Liver (tissue), 9 donors: ENCODE data around the gene HTR7. TPM values are rescaled to one million over a fixed set of nuclear protein-coding genes. Genes with fewer than 3 reads are reported as not detected.

Source experiments
- DNase-seq: peaks from one replicate; pipeline ENCODE4 v3.0.0-alpha.2; 2017; ENCODE audit warnings: low spot score
- H3K27ac ChIP-seq, 2 donors: one replicate each; pipeline ENCODE4 v1.7.0; 2013; ENCODE audit warnings: inconsistent platforms in 2 of 2, low read length in 2 of 2, control low read depth in 1 of 2, low read depth in 1 of 2, mild to moderate bottlenecking in 1 of 2
- H3K27me3 ChIP-seq, 4 donors: one replicate each; pipeline versions ENCODE4 v1.6.1 to v1.7.0; 2013; ENCODE audit warnings: low read length in 3 of 4, inconsistent platforms in 1 of 4, mild to moderate bottlenecking in 1 of 4, moderate library complexity in 1 of 4; ENCODE audit not compliant: control insufficient read depth in 4 of 4, insufficient read depth in 4 of 4
- H3K36me3 ChIP-seq, 4 donors: one replicate each; pipeline versions ENCODE4 v1.6.1 to v1.7.0; 2013; ENCODE audit warnings: low read length in 3 of 4, mild to moderate bottlenecking in 3 of 4, low read depth in 1 of 4, moderate library complexity in 1 of 4; ENCODE audit not compliant: control insufficient read depth in 4 of 4, insufficient read depth in 3 of 4
- H3K4me1 ChIP-seq, 4 donors: one replicate each; pipeline versions ENCODE4 v1.6.1 to v1.7.0; 2013; ENCODE audit warnings: low read length in 3 of 4, mild to moderate bottlenecking in 3 of 4, moderate library complexity in 1 of 4; ENCODE audit not compliant: control insufficient read depth in 4 of 4, insufficient read depth in 4 of 4
- H3K4me3 ChIP-seq, 3 donors: one replicate each; pipeline versions ENCODE4 v1.6.1 to v1.7.0; 2013; ENCODE audit warnings: low read length in 3 of 3, control low read depth in 1 of 3, low read depth in 1 of 3, mild to moderate bottlenecking in 1 of 3
- H3K9ac ChIP-seq, 2 donors: one replicate each; pipeline ENCODE4 v1.7.0; 2013; ENCODE audit warnings: low read length in 2 of 2, mild to moderate bottlenecking in 2 of 2, moderate library complexity in 2 of 2, control low read depth in 1 of 2, low read depth in 1 of 2
- H3K9me3 ChIP-seq, 4 donors: one replicate each; pipeline versions ENCODE4 v1.6.1 to v1.7.0; 2013; ENCODE audit warnings: low read length in 3 of 4; ENCODE audit not compliant: control insufficient read depth in 4 of 4
- EGR1 ChIP-seq, 2 donors: IDR thresholded peaks; 2 replicates each; pipeline ENCODE4 v1.6.1; 2016 to 2018; ENCODE audit warnings: antibody characterized with exemption in 2 of 2, low read depth in 2 of 2
- FOXA2 ChIP-seq: IDR thresholded peaks from 2 replicates; pipeline ENCODE4 v1.6.1; 2016; ENCODE audit warnings: antibody characterized with exemption
- GABPA ChIP-seq, 2 donors: IDR thresholded peaks in 1 of 2; conservative IDR thresholded peaks in 1 of 2; 2 replicates each; pipeline ENCODE4 v1.6.1; 2016; ENCODE audit warnings: antibody characterized with exemption in 2 of 2, mild to moderate bottlenecking in 1 of 2, moderate library complexity in 1 of 2
- HNF4A ChIP-seq, 2 donors: conservative IDR thresholded peaks; 2 replicates each; pipeline ENCODE4 v1.6.1; 2016; ENCODE audit warnings: antibody characterized with exemption in 2 of 2, mild to moderate bottlenecking in 2 of 2
- MAX ChIP-seq: IDR thresholded peaks from 2 replicates; pipeline ENCODE4 v1.6.1; 2016; ENCODE audit warnings: antibody characterized with exemption
- NR2F2 ChIP-seq: IDR thresholded peaks from 2 replicates; pipeline ENCODE4 v1.6.1; 2016; ENCODE audit warnings: antibody characterized with exemption
- REST ChIP-seq: IDR thresholded peaks from 2 replicates; pipeline ENCODE4 v1.6.1; 2016; ENCODE audit warnings: antibody characterized with exemption, mild to moderate bottlenecking
- RXRA ChIP-seq, 2 donors: IDR thresholded peaks; 2 replicates each; pipeline ENCODE4 v1.6.1; 2017 to 2018; ENCODE audit warnings: antibody characterized with exemption in 2 of 2, mild to moderate bottlenecking in 1 of 2
- SP1 ChIP-seq: IDR thresholded peaks from 2 replicates; pipeline ENCODE4 v1.6.1; 2018; ENCODE audit warnings: antibody characterized with exemption, mild to moderate bottlenecking
- TAF1 ChIP-seq: conservative IDR thresholded peaks from 2 replicates; pipeline ENCODE4 v1.6.1; 2016; ENCODE audit warnings: antibody characterized with exemption, mild to moderate bottlenecking
- WGBS: extraction: QIAGEN DNeasy Blood & Tissue Kit; methylation state at CpG from one replicate; pipeline ENCODE4 v1.1.7; 2013; 5-methylcytosine and 5-hydroxymethylcytosine counted together
- polyA plus RNA-seq, 2 donors: library from polyadenylated mRNA; stranded (reverse) in 1 of 2; unstranded in 1 of 2; fragments of 200-250 nt in 1 of 2; fragments of >200 nt in 1 of 2; fragmentation: Nextera tagmentation in 1 of 2; extraction: Ambion mirVana in 1 of 2; gene quantifications; one replicate each; pipeline versions ENCODE4 v1.2.1 to v1.2.3, GENCODE V29; 2013 to 2015
- total RNA-seq, 2 donors: library from RNA; depleted of rRNA; stranded (reverse); fragments of >200 nt; gene quantifications; one replicate each; pipeline ENCODE4 v1.2.3, GENCODE V29; 2014
- TF ChIP-seq, protein P1 (sequence below): IDR thresholded peaks from 2 replicates; pipeline ENCODE4 v1.6.1; 2016; ENCODE audit warnings: antibody characterized with exemption
- donor health status: healthy.
- donor health status: healthy.
- donor health status: healthy.
- donor health status: healthy.
- donor health status: healthy.

HTR7 gene
- total and polyA plus RNA-seq, 4 donors, result 0.17 to 0.61 (median 0.18) TPM; not detected in 1

DNA sequence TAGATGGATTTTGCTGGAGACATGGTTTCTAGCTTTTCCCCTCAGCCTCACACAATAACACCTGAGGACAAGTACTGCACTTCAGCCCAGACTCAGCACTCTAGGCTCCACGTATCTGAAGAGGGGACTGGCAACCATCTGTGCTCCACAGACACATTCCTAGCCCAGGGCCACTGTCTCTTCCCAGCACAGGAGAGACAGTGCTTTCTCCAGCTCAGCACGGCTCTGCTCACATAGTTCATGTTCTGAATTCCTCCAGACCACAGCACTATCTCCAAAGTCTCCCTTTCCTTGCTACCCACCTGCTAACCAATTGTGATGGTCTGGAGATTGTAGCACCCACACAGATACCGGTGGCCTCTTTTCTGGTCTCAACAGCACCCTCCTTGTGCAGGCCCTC lies 114.5 kb downstream of the HTR7 start:
- Histone ChIP-seq H3K36me3 (no peaks in the 10 kb centered on the region), H3K4me1 (no peaks in the 10 kb centered on the region), H3K9ac (no peak overlapping the region), H3K27me3 (peaks cover 0 to 6% (median 3%) of the 10 kb centered on the region in 4 donors), H3K9me3 (no peaks in the 10 kb centered on the region), H3K27ac (no peak overlapping the region), H3K4me3 (no peak overlapping the region)
- TF ChIP-seq MAX, result no peak
- no peak for TF ChIP-seq RXRA (IDR thresholded peaks at IDR 0.05)
- no peak for TF ChIP-seq SP1
- TF ChIP-seq REST, result no peak
- no peak for TF ChIP-seq FOXA2
- WGBS, result 78% methylated on average over 3 of the region's 3 CpGs
- no peak for DNase-seq

- TF ChIP-seq RXRA (IDR thresholded peaks at IDR 0.05) (no peak), SP1 (no peak), EGR1 (IDR thresholded peaks at IDR 0.05; ENCODE audit: low read depth in 2 of 2) (no peak), HNF4A (conservative IDR thresholded peaks at IDR 0.05) (no peak), NR2F2 (no peak), REST (no peak), TAF1 (no peak), FOXA2 (no peak), GABPA (IDR thresholded peaks at IDR 0.05 in 1 of 2, conservative IDR thresholded peaks at IDR 0.05 in 1 of 2) (no peak)
- TF ChIP-seq, protein P1, sequence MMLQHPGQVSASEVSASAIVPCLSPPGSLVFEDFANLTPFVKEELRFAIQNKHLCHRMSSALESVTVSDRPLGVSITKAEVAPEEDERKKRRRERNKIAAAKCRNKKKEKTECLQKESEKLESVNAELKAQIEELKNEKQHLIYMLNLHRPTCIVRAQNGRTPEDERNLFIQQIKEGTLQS, result no peak
- Histone ChIP-seq H3K36me3 (no peaks in the 10 kb centered on the region), H3K9me3 (no peaks in the 10 kb centered on the region), H3K4me1 (no peaks in the 10 kb centered on the region), H3K27me3 (peaks cover 0 to 6% (median 1%) of the 10 kb centered on the region in 4 donors), H3K27ac (no peak overlapping the region), H3K9ac (no peak overlapping the region), H3K4me3 (no peak overlapping the region)
- WGBS, result 86% methylated on average over 3 of the region's 3 CpGs
- DNase-seq, result no peak
Observed at GRCh38 chr10:90741926-90742565, 115.8 kb downstream of the HTR7 start.
